Choroid plexus epithelial cell (primary cell): ENCODE measurements around the gene CHST11.

Experiments
- DNase-seq: peaks from one replicate; pipeline ENCODE4 v3.0.0-alpha.2; 2010; ENCODE audit warnings: low read depth
- H3K4me3 ChIP-seq: 2 replicates; pipeline ENCODE4 v1.5.1; 2011; ENCODE audit warnings: low read depth, mild to moderate bottlenecking, control low read depth, low read length, moderate library complexity
- CTCF ChIP-seq: conservative IDR thresholded peaks from 2 replicates; pipeline ENCODE4 v1.5.1; 2011; ENCODE audit warnings: low read depth, mild to moderate bottlenecking, control low read depth, inconsistent platforms, low read length, moderate library complexity

CHST11 gene

GRCh38 chr12:104772336-104772735, 315.6 kb downstream of the CHST11 start:
- no peak for TF ChIP-seq CTCF
- H3K4me3 ChIP-seq = no peak overlapping the region
- no peak for DNase-seq

GRCh38 chr12:104775731-104776231, 319.0 kb downstream of the CHST11 start:
- DNase-seq = no peak
- no peak for TF ChIP-seq CTCF
- H3K4me3 ChIP-seq = no peak overlapping the region

- no peak overlapping the region for H3K4me3 ChIP-seq
- TF ChIP-seq CTCF = no peak
- DNase-seq = no peak
Measured at GRCh38 chr12:104779134-104779533, 322.4 kb downstream of the CHST11 start.

GRCh38 chr12:104782296-104782695, 325.5 kb downstream of the CHST11 start:
- no peak for TF ChIP-seq CTCF
- no peak overlapping the region for H3K4me3 ChIP-seq
- no peak for DNase-seq

GRCh38 chr12:104784592-104784991, 327.8 kb downstream of the CHST11 start:
- peak; percentile 41 for DNase-seq
- TF ChIP-seq CTCF = no peak
- no peak overlapping the region for H3K4me3 ChIP-seq

GRCh38 chr12:104785886-104786285, 329.1 kb downstream of the CHST11 start:
- no peak for DNase-seq
- TF ChIP-seq CTCF = no peak
- H3K4me3 ChIP-seq = no peak overlapping the region

GRCh38 chr12:104786352-104786751, 329.6 kb downstream of the CHST11 start:
- no peak for TF ChIP-seq CTCF
- no peak overlapping the region for H3K4me3 ChIP-seq
- no peak for DNase-seq
